Sigmoid colon (tissue), 4 donors: ENCODE measurements around the gene HIVEP1.

Experiments
- CTCF ChIP-seq, 4 experiments: fragments of 450-650 bp in 3 of 4; fragments of 200-600 bp in 1 of 4; IDR thresholded peaks; one replicate each; pipeline ENCODE4 v1.5.1; 2016 to 2019; ENCODE audit warnings: antibody characterized with exemption in 4 of 4, mild to moderate bottlenecking in 3 of 4, moderate library complexity in 2 of 4
- EP300 ChIP-seq, 4 donors: sonication (generic); formaldehyde crosslinking; IDR thresholded peaks; one replicate each; pipeline ENCODE4 v1.6.1; 2017; ENCODE audit warnings: antibody characterized with exemption in 4 of 4
- POLR2A ChIP-seq, 2 donors: fragments of 450-650 bp; IDR thresholded peaks; one replicate each; pipeline ENCODE4 v1.6.1; 2016; ENCODE audit warnings: antibody characterized with exemption in 2 of 2, mild to moderate bottlenecking in 2 of 2, moderate library complexity in 2 of 2

DNA sequence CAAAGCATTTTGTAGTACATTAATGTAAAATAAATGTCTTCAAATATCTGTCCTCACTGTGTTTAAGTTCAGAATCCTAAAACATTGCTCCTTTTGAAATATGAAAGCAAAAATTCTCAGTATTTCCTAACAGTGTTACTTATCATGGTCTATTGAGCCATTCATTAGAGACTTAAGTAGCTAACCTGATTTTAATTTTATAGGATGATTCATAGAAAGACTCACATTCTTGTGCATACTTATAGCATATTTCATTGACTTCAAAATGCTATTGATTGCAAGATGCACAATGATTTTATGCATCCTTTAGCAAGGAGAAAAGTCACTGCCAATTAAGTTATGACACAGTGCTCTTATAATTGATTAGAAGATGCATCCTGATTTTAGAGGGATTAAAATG is 85.7 kb downstream of the HIVEP1 start:
- TF ChIP-seq CTCF (IDR thresholded peaks at IDR 0.05) (no peak), POLR2A (IDR thresholded peaks at IDR 0.05) (no peak), EP300 (IDR thresholded peaks at IDR 0.05) (no peak)
